Measurements from ENCODE around the gene FXN. TPM values are rescaled to one million over a fixed set of nuclear protein-coding genes. Genes with fewer than 3 reads are reported as not detected.
A peak's percentile ranks its signal among the peaks of the same experiment; 100 is the strongest.

The FXN gene
- total and polyA plus RNA-seq, 2 donors (not counting 1 experiment from before 2014, with no cell fraction given): 8.8 to 9.6 TPM

DNA sequence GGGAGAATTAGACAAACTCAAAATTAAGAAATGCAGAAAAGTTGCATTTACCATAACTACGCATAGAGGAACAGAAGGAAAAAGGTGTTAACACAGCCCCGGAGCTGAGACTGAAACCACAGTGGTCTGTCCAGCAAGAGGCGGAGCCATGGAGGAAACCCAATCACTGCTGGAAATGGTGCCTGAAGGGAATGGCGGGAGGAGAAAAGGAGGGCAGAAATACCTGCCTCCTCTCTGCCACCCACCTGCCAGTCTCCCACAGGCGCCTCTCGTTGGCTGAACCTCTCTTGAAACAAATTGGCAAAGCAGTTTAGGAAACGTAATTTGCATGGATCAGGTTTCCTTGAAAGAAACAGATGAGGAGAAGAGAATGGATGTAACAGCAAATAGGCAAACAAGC, 11.9 kb upstream of the FXN start:
- H3K27me3 Mint-ChIP-seq: no peaks in the 10 kb centered on the region
- no peak overlapping the region for H3K4me2 ChIP-seq (replicated peaks; ENCODE audit: low read depth, low read length, poor library complexity, severe bottlenecking)
- no peak overlapping the region for H3K9ac ChIP-seq (ENCODE audit: low read length)
- TF ChIP-seq, protein P1, sequence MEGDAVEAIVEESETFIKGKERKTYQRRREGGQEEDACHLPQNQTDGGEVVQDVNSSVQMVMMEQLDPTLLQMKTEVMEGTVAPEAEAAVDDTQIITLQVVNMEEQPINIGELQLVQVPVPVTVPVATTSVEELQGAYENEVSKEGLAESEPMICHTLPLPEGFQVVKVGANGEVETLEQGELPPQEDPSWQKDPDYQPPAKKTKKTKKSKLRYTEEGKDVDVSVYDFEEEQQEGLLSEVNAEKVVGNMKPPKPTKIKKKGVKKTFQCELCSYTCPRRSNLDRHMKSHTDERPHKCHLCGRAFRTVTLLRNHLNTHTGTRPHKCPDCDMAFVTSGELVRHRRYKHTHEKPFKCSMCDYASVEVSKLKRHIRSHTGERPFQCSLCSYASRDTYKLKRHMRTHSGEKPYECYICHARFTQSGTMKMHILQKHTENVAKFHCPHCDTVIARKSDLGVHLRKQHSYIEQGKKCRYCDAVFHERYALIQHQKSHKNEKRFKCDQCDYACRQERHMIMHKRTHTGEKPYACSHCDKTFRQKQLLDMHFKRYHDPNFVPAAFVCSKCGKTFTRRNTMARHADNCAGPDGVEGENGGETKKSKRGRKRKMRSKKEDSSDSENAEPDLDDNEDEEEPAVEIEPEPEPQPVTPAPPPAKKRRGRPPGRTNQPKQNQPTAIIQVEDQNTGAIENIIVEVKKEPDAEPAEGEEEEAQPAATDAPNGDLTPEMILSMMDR (IDR thresholded peaks at IDR 0.05): no peak
- TF ChIP-seq EZH2 (IDR thresholded peaks at IDR 0.05; ENCODE audit: borderline replicate concordance, insufficient read depth, low read depth, low read length, poor library complexity, severe bottlenecking): no peak
- H3K79me2 ChIP-seq (ENCODE audit: control insufficient read depth, insufficient read depth, low read length): no peaks in the 10 kb centered on the region
- no peak for DNase-seq
- no peak for ATAC-seq (ENCODE audit: low read depth)
- H3K4me1 ChIP-seq (ENCODE audit: control insufficient read depth in 2 of 2, insufficient read depth in 2 of 2, low read length in 2 of 2): peaks cover 8 to 11% of the 10 kb centered on the region in 2 donors
- intact Hi-C loops (cut with micrococcal nuclease): loop anchor here (10.0 kb wide), 1 partner anchor 339 kb away; no protein-coding TSS in a partner anchor
- peaks cover 12% of the 10 kb centered on the region for H3K4me1 Mint-ChIP-seq
- H3K4me3 Mint-ChIP-seq: no peak overlapping the region
- H3K27ac ChIP-seq (ENCODE audit: low read length in 2 of 2): no peak overlapping the region
- H3K27me3 ChIP-seq (replicated peaks in 1 of 4; ENCODE audit: control extremely low read depth in 1 of 4, control insufficient read depth in 3 of 4, insufficient read depth in 4 of 4, low read length in 3 of 4): no peaks in the 10 kb centered on the region
- POLR2A ChIA-PET: no interaction called here
- no peak overlapping the region for H2AFZ ChIP-seq (ENCODE audit: insufficient read depth, low read depth, low read length, poor library complexity, severe bottlenecking)
- CTCF ChIA-PET: interaction anchor here (2.7 kb wide), 1 partner anchor 12 kb away, joined by 13 read pairs; the partner anchor contains the start of gene FXN
- WGBS (ENCODE audit: insufficient coverage): 67% methylated on average over 1 of the region's 7 CpGs
- H3K4me3 ChIP-seq (ENCODE audit: control extremely low read depth in 1 of 5, extremely low read depth in 1 of 5, insufficient read depth in 1 of 5, low read depth in 2 of 5, low read length in 4 of 5): no peak overlapping the region
- no peaks in the 10 kb centered on the region for H3K9me3 ChIP-seq (ENCODE audit: control extremely low read depth in 1 of 3, control insufficient read depth in 2 of 3, insufficient read depth in 1 of 3, low read length in 2 of 3)
- H3K9me3 Mint-ChIP-seq (ENCODE audit: insufficient read depth): no peaks in the 10 kb centered on the region
- no peak overlapping the region for H3K27ac Mint-ChIP-seq
- H3K36me3 ChIP-seq (replicated peaks in 1 of 2; ENCODE audit: control extremely low read depth in 1 of 2, control insufficient read depth in 1 of 2, extremely low read depth in 1 of 2, insufficient read depth in 2 of 2, low read length in 1 of 2): no peaks in the 10 kb centered on the region
- H4K20me1 ChIP-seq (ENCODE audit: control insufficient read depth, insufficient read depth, low read length, poor library complexity, severe bottlenecking): no peaks in the 10 kb centered on the region

DNA sequence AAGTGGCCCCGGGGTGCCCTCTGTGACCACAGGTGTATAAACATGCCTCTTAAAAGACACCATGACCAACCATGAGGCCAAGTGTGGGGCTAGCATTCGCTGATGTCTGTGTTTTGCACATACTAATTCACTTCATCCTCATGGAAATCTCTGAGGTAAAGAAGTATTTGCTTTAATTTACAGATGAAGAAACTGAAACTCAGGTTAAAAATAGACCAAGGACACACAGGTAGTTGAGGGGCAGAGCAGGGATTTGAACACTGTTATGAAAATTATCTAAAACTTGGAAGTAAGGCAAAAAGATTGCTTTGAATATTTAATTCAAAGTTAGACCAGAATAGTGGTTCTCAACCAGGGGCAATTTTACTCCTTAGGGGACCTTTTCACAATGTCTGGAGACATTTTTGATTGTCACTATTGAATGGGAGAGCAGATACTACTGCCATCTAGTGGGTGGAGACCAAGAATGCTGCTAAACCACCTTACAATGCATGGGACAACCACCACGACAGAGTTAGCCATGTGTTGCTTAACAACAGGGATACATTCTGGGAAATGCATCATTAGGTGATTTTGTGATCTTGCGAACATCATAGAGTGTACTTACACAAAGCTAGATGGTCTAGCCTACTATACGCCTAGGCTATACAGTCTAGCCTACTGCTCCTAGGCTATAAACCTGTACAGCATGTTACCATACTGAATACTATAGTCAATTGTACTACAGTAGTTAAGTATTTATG, 8.0 kb upstream of the FXN start:
- no peak overlapping the region for H3K9ac ChIP-seq (ENCODE audit: low read length)

More for the DNA sequence above, 8.0 kb upstream of the FXN start:
- no peaks in the 10 kb centered on the region for H4K20me1 ChIP-seq (ENCODE audit: control insufficient read depth, insufficient read depth, low read length, poor library complexity, severe bottlenecking)
- Mint-ChIP-seq H3K9me3 (ENCODE audit: insufficient read depth) (no peaks in the 10 kb centered on the region), H3K27ac (no peak overlapping the region), H3K4me3 (no peak overlapping the region), H3K4me1 (peaks cover 7% of the 10 kb centered on the region), H3K27me3 (no peaks in the 10 kb centered on the region)
- ChIA-PET CTCF (interaction anchor here (1.0 to 1.5 kb wide), 5 partner anchors 8 to 454 kb away, joined by 3 to 7 read pairs (median 3); partner anchors contain the start of gene FXN), POLR2A (no interaction called here)
- peaks cover 5% of the 10 kb centered on the region in 2 donors for H3K4me1 ChIP-seq (ENCODE audit: control insufficient read depth in 2 of 2, insufficient read depth in 2 of 2, low read length in 2 of 2)
- no peaks in the 10 kb centered on the region for H3K79me2 ChIP-seq (ENCODE audit: control insufficient read depth, insufficient read depth, low read length)
- H3K27ac ChIP-seq (ENCODE audit: low read length in 2 of 2): no peak overlapping the region
- no peaks in the 10 kb centered on the region for H3K27me3 ChIP-seq (replicated peaks in 1 of 4; ENCODE audit: control extremely low read depth in 1 of 4, control insufficient read depth in 3 of 4, insufficient read depth in 4 of 4, low read length in 3 of 4)
- ATAC-seq (ENCODE audit: low read depth) (peak; percentile 87), DNase-seq (peak; percentile 68)
- H2AFZ ChIP-seq (ENCODE audit: insufficient read depth, low read depth, low read length, poor library complexity, severe bottlenecking): peak overlapping the region; percentile 0
- TF ChIP-seq, protein P1 (IDR thresholded peaks at IDR 0.05): peak; percentile 89
- TF ChIP-seq EZH2 (IDR thresholded peaks at IDR 0.05; ENCODE audit: borderline replicate concordance, insufficient read depth, low read depth, low read length, poor library complexity, severe bottlenecking): no peak
- H3K36me3 ChIP-seq (replicated peaks in 1 of 2; ENCODE audit: control extremely low read depth in 1 of 2, control insufficient read depth in 1 of 2, extremely low read depth in 1 of 2, insufficient read depth in 2 of 2, low read length in 1 of 2): no peaks in the 10 kb centered on the region
- no peak overlapping the region for H3K4me3 ChIP-seq (ENCODE audit: control extremely low read depth in 1 of 5, extremely low read depth in 1 of 5, insufficient read depth in 1 of 5, low read depth in 2 of 5, low read length in 4 of 5)
- no peak overlapping the region for H3K4me2 ChIP-seq (replicated peaks; ENCODE audit: low read depth, low read length, poor library complexity, severe bottlenecking)
- intact Hi-C loops (cut with micrococcal nuclease): loop anchor here (1.0 to 10.0 kb wide), 2 partner anchors 343 to 443 kb away; no protein-coding TSS in a partner anchor
- 30% methylated on average over 2 of the region's 5 CpGs for WGBS (ENCODE audit: insufficient coverage)
- no peaks in the 10 kb centered on the region for H3K9me3 ChIP-seq (ENCODE audit: control extremely low read depth in 1 of 3, control insufficient read depth in 2 of 3, insufficient read depth in 1 of 3, low read length in 2 of 3)

Measured in B cell (primary cell).